ENCODE data around the gene RNF113B. TPM values are rescaled to one million over a fixed set of nuclear protein-coding genes. Genes with fewer than 3 reads are reported as not detected.

The RNF113B gene
- total and polyA plus RNA-seq, 4 donors, result not detected

GRCh38 chr13:98224557-98224956 is 47.5 kb upstream of the RNF113B start:
- peaks cover 3 to 36% (median 18%) of the 10 kb centered on the region in 5 donors for H3K4me1 ChIP-seq (ENCODE audit: control insufficient read depth in 5 of 5, insufficient read depth in 5 of 5, low read length in 5 of 5)
- 92 to 97% methylated on average over 5 of the region's 5 CpGs for whole genome bisulfite sequencing, 2 donors

GRCh38 chr13:98223741-98224140 is 46.7 kb upstream of the RNF113B start:
- ATAC-seq (ENCODE audit: insufficient read depth, low FRiP score) (no peak), DNase-seq (no peak)
- no peak overlapping the region for H3K9ac ChIP-seq (ENCODE audit: insufficient read depth in 1 of 2, low read length in 2 of 2)
- no peaks in the 10 kb centered on the region for H3K27me3 ChIP-seq (ENCODE audit: control insufficient read depth in 3 of 3, insufficient read depth in 3 of 3, low read length in 2 of 3)
- no peaks in the 10 kb centered on the region for H3K36me3 ChIP-seq (ENCODE audit: control insufficient read depth in 4 of 4, insufficient read depth in 4 of 4, low read length in 4 of 4)
- TF ChIP-seq CTCF (IDR thresholded peaks at IDR 0.05; ENCODE audit: control extremely low read depth, extremely low read depth), result no peak
- H3K9me3 ChIP-seq (ENCODE audit: control insufficient read depth in 4 of 4, insufficient read depth in 3 of 4, low read length in 3 of 4), result peaks cover 0 to 2% (median 0%) of the 10 kb centered on the region in 4 donors
- H3K4me3 ChIP-seq, result no peak overlapping the region
- no peak overlapping the region for H3K27ac ChIP-seq (ENCODE audit: low read depth in 1 of 2, low read length in 1 of 2)
- peaks cover 3 to 36% (median 18%) of the 10 kb centered on the region in 5 donors for H3K4me1 ChIP-seq (ENCODE audit: control insufficient read depth in 5 of 5, insufficient read depth in 5 of 5, low read length in 5 of 5)

More at GRCh38 chr13:98224557-98224956, 47.5 kb upstream of the RNF113B start:
- Histone ChIP-seq H3K4me3 (no peak overlapping the region), H3K36me3 (ENCODE audit: control insufficient read depth in 4 of 4, insufficient read depth in 4 of 4, low read length in 4 of 4) (no peaks in the 10 kb centered on the region), H3K27ac (ENCODE audit: low read depth in 1 of 2, low read length in 1 of 2) (peak overlapping the region in 1 of 2 donors; percentile 6), H3K27me3 (ENCODE audit: control insufficient read depth in 3 of 3, insufficient read depth in 3 of 3, low read length in 2 of 3) (no peaks in the 10 kb centered on the region), H3K9ac (ENCODE audit: insufficient read depth in 1 of 2, low read length in 2 of 2) (no peak overlapping the region), H3K9me3 (ENCODE audit: control insufficient read depth in 4 of 4, insufficient read depth in 3 of 4, low read length in 3 of 4) (peaks cover 0 to 2% (median under 1%) of the 10 kb centered on the region in 4 donors)
- DNase-seq, result no peak
- no peak for TF ChIP-seq CTCF (IDR thresholded peaks at IDR 0.05; ENCODE audit: control extremely low read depth, extremely low read depth)
- ATAC-seq (ENCODE audit: insufficient read depth, low FRiP score), result no peak

- peaks cover 0 to 2% (median 0%) of the 10 kb centered on the region in 4 donors for H3K9me3 ChIP-seq (ENCODE audit: control insufficient read depth in 4 of 4, insufficient read depth in 3 of 4, low read length in 3 of 4)
- no peaks in the 10 kb centered on the region for H3K27me3 ChIP-seq (ENCODE audit: control insufficient read depth in 3 of 3, insufficient read depth in 3 of 3, low read length in 2 of 3)
- ATAC-seq (ENCODE audit: insufficient read depth, low FRiP score), result no peak
- no peak overlapping the region for H3K4me3 ChIP-seq
- H3K4me1 ChIP-seq (ENCODE audit: control insufficient read depth in 5 of 5, insufficient read depth in 5 of 5, low read length in 5 of 5), result peaks cover 3 to 41% (median 20%) of the 10 kb centered on the region in 5 donors
- H3K9ac ChIP-seq (ENCODE audit: insufficient read depth in 1 of 2, low read length in 2 of 2), result no peak overlapping the region
- WGBS, 2 donors, result 84 to 87% methylated on average over 7 of the region's 7 CpGs
- TF ChIP-seq CTCF (IDR thresholded peaks at IDR 0.05; ENCODE audit: control extremely low read depth, extremely low read depth), result no peak
- H3K36me3 ChIP-seq (ENCODE audit: control insufficient read depth in 4 of 4, insufficient read depth in 4 of 4, low read length in 4 of 4), result no peaks in the 10 kb centered on the region
- H3K27ac ChIP-seq (ENCODE audit: low read depth in 1 of 2, low read length in 1 of 2), result no peak overlapping the region
- DNase-seq, result no peak
Measured at GRCh38 chr13:98222816-98223215, 45.7 kb upstream of the RNF113B start.

GRCh38 chr13:98222081-98222554 is 45.0 kb upstream of the RNF113B start:
- peak overlapping the region in 1 of 2 donors; percentile 28 for H3K9ac ChIP-seq (ENCODE audit: insufficient read depth in 1 of 2, low read length in 2 of 2)
- H3K4me3 ChIP-seq, result no peak overlapping the region
- ATAC-seq (ENCODE audit: insufficient read depth, low FRiP score) (no peak), DNase-seq (no peak)
- WGBS, 2 donors, result 61 to 84% methylated on average over 5 of the region's 5 CpGs
- peaks cover 3 to 48% (median 20%) of the 10 kb centered on the region in 5 donors for H3K4me1 ChIP-seq (ENCODE audit: control insufficient read depth in 5 of 5, insufficient read depth in 5 of 5, low read length in 5 of 5)
- no peak overlapping the region for H3K27ac ChIP-seq (ENCODE audit: low read depth in 1 of 2, low read length in 1 of 2)
- no peaks in the 10 kb centered on the region for H3K36me3 ChIP-seq (ENCODE audit: control insufficient read depth in 4 of 4, insufficient read depth in 4 of 4, low read length in 4 of 4)
- H3K27me3 ChIP-seq (ENCODE audit: control insufficient read depth in 3 of 3, insufficient read depth in 3 of 3, low read length in 2 of 3), result no peaks in the 10 kb centered on the region
- no peak for TF ChIP-seq CTCF (IDR thresholded peaks at IDR 0.05; ENCODE audit: control extremely low read depth, extremely low read depth)
- H3K9me3 ChIP-seq (ENCODE audit: control insufficient read depth in 4 of 4, insufficient read depth in 3 of 4, low read length in 3 of 4), result peaks cover 0 to 2% (median 0%) of the 10 kb centered on the region in 4 donors
